ENCODE data around the gene MAPKBP1.

MAPKBP1 gene

DNA sequence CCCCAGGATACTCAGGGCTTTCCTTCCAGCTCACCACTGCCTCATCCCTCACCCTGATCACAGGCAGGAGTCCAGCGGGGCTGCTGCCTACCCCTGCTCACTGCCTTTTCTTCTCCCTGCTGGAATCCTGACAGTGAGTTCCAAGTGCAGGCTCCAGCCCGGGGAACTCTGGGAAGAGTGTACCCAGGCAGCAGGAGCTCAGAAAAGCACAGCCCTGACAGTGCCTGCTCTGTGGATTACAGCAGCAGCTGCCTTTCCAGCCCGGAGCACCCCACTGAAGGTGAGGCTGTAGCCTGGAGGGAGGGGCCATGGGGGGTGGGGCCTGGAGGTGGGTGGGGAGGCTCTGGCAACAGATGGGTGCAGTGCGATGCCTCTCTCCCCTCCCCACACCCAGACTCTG is 47.5 kb downstream of the MAPKBP1 start:
- no peaks in the 10 kb centered on the region for H3K27me3 ChIP-seq (ENCODE audit: insufficient read depth, poor library complexity, severe bottlenecking)
- no peak overlapping the region for H3K27ac ChIP-seq (replicated peaks)
- TF ChIP-seq GABPA (IDR thresholded peaks at IDR 0.05; ENCODE audit: low read depth): no peak
- TF ChIP-seq POLR2AphosphoS5 (IDR thresholded peaks at IDR 0.05; ENCODE audit: low read depth): no peak
- TF ChIP-seq, protein P1, sequence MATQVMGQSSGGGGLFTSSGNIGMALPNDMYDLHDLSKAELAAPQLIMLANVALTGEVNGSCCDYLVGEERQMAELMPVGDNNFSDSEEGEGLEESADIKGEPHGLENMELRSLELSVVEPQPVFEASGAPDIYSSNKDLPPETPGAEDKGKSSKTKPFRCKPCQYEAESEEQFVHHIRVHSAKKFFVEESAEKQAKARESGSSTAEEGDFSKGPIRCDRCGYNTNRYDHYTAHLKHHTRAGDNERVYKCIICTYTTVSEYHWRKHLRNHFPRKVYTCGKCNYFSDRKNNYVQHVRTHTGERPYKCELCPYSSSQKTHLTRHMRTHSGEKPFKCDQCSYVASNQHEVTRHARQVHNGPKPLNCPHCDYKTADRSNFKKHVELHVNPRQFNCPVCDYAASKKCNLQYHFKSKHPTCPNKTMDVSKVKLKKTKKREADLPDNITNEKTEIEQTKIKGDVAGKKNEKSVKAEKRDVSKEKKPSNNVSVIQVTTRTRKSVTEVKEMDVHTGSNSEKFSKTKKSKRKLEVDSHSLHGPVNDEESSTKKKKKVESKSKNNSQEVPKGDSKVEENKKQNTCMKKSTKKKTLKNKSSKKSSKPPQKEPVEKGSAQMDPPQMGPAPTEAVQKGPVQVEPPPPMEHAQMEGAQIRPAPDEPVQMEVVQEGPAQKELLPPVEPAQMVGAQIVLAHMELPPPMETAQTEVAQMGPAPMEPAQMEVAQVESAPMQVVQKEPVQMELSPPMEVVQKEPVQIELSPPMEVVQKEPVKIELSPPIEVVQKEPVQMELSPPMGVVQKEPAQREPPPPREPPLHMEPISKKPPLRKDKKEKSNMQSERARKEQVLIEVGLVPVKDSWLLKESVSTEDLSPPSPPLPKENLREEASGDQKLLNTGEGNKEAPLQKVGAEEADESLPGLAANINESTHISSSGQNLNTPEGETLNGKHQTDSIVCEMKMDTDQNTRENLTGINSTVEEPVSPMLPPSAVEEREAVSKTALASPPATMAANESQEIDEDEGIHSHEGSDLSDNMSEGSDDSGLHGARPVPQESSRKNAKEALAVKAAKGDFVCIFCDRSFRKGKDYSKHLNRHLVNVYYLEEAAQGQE (IDR thresholded peaks at IDR 0.05; ENCODE audit: insufficient replicate concordance, low read depth): no peak
- no peak for DNase-seq (ENCODE audit: low read depth in 1 of 2, low spot score in 1 of 2)
- no peak overlapping the region for H3K4me3 ChIP-seq (replicated peaks; ENCODE audit: insufficient read depth, low read length)

DNA sequence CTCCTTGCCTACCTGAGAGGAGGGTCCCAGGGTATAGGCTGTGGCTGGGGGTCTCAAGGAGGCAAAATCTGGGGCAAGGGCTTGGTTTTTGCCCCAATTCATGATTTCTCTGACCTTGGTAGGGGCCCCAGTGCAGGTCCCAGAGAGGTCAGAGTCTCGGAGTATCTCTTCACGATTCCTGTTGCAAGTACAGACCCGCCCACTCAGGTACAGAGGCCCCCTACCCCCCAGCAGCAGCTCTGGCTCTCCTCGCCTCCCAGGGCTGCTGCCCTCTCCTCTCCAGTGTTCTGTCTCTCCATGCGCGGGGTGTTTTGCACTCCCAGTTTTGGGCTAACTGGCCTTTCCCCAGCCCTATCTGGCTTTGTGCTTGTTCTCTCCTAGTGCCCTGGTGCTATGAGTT is 48.2 kb downstream of the MAPKBP1 start:
- Histone ChIP-seq H3K27ac (replicated peaks) (no peak overlapping the region), H3K4me3 (replicated peaks; ENCODE audit: insufficient read depth, low read length) (no peak overlapping the region), H3K27me3 (ENCODE audit: insufficient read depth, poor library complexity, severe bottlenecking) (no peaks in the 10 kb centered on the region)
- no peak for TF ChIP-seq GABPA (IDR thresholded peaks at IDR 0.05; ENCODE audit: low read depth)
- TF ChIP-seq, protein P1 (IDR thresholded peaks at IDR 0.05; ENCODE audit: insufficient replicate concordance, low read depth): no peak
- no peak for TF ChIP-seq SPI1 (IDR thresholded peaks at IDR 0.05; ENCODE audit: borderline replicate concordance, low read depth)
- TF ChIP-seq, protein P2, sequence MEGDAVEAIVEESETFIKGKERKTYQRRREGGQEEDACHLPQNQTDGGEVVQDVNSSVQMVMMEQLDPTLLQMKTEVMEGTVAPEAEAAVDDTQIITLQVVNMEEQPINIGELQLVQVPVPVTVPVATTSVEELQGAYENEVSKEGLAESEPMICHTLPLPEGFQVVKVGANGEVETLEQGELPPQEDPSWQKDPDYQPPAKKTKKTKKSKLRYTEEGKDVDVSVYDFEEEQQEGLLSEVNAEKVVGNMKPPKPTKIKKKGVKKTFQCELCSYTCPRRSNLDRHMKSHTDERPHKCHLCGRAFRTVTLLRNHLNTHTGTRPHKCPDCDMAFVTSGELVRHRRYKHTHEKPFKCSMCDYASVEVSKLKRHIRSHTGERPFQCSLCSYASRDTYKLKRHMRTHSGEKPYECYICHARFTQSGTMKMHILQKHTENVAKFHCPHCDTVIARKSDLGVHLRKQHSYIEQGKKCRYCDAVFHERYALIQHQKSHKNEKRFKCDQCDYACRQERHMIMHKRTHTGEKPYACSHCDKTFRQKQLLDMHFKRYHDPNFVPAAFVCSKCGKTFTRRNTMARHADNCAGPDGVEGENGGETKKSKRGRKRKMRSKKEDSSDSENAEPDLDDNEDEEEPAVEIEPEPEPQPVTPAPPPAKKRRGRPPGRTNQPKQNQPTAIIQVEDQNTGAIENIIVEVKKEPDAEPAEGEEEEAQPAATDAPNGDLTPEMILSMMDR (IDR thresholded peaks at IDR 0.05; ENCODE audit: insufficient read depth, low read length): no peak
- TF ChIP-seq POLR2AphosphoS5 (IDR thresholded peaks at IDR 0.05; ENCODE audit: low read depth): no peak
- DNase-seq (ENCODE audit: low read depth in 1 of 2, low spot score in 1 of 2): no peak

DNA sequence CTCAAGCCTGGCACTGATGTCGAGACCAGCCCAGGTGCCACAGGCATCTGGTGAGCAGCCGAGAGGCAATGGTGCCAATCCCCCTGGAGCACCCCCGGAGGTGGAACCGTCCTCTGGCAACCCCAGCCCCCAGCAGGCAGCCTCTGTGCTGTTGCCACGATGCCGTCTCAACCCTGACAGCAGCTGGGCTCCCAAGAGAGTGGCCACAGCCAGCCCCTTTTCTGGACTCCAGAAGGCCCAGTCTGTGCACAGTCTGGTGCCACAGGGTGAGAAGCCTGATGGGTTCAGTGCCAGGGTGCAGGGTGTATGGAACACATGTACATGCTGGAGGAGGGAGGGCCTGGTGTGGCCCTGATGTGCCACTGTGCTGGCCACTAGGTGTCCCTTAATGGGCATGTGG is 48.7 kb downstream of the MAPKBP1 start:
- Histone ChIP-seq H3K4me3 (replicated peaks; ENCODE audit: insufficient read depth, low read length) (no peak overlapping the region), H3K27me3 (ENCODE audit: insufficient read depth, poor library complexity, severe bottlenecking) (no peaks in the 10 kb centered on the region), H3K27ac (replicated peaks) (no peak overlapping the region)
- TF ChIP-seq SPI1 (IDR thresholded peaks at IDR 0.05; ENCODE audit: borderline replicate concordance, low read depth) (no peak), POLR2AphosphoS5 (IDR thresholded peaks at IDR 0.05; ENCODE audit: low read depth) (no peak), GABPA (IDR thresholded peaks at IDR 0.05; ENCODE audit: low read depth) (no peak)
- TF ChIP-seq, protein P1 (IDR thresholded peaks at IDR 0.05; ENCODE audit: insufficient replicate concordance, low read depth): no peak
- TF ChIP-seq, protein P2 (IDR thresholded peaks at IDR 0.05; ENCODE audit: insufficient read depth, low read length): no peak
- DNase-seq (ENCODE audit: low read depth in 1 of 2, low spot score in 1 of 2): no peak
